ENCODE results near the gene USP30. TPM values are rescaled to one million over a fixed set of nuclear protein-coding genes. Genes with fewer than 3 reads are reported as not detected.

USP30 gene
- total RNA-seq, 1 experiment from 2014 or later: 7.8 TPM

- Histone ChIP-seq H4K8ac (replicated peaks; ENCODE audit: insufficient read length, low read depth, low read length) (no peak overlapping the region), H3K4me2 (ENCODE audit: insufficient read depth, insufficient read length, low read length) (no peak overlapping the region), H3K56ac (ENCODE audit: insufficient read length, low read depth, low read length) (no peak overlapping the region), H4K91ac (ENCODE audit: insufficient read length, low read depth, low read length) (no peak overlapping the region), H2BK120ac (ENCODE audit: low read depth, low read length, poor library complexity, severe bottlenecking) (no peak overlapping the region), H3K23ac (ENCODE audit: insufficient read length, low read depth, low read length) (no peak overlapping the region), H3K18ac (ENCODE audit: insufficient read length, low read depth, low read length) (no peak overlapping the region), H4K5ac (ENCODE audit: insufficient read length, low read depth, low read length) (no peak overlapping the region), H3K79me2 (ENCODE audit: insufficient read depth, low read length) (no peaks in the 10 kb centered on the region), H2BK5ac (ENCODE audit: insufficient read length, low read length) (no peak overlapping the region), H2BK15ac (ENCODE audit: low read depth, low read length) (no peak overlapping the region), H3K4ac (ENCODE audit: low read depth, low read length) (no peak overlapping the region), H2BK20ac (ENCODE audit: low read depth, low read length, poor library complexity, severe bottlenecking) (no peak overlapping the region), H2BK12ac (ENCODE audit: insufficient read length, low read depth, low read length) (no peak overlapping the region), H2AK5ac (ENCODE audit: insufficient read length, low read length) (no peak overlapping the region), H3K4me1 (ENCODE audit: insufficient read depth, low read length) (no peaks in the 10 kb centered on the region), H3K9ac (ENCODE audit: extremely low read depth, insufficient read length, low read length) (no peak overlapping the region), H3K79me1 (ENCODE audit: insufficient read depth, low read depth, low read length, poor library complexity, severe bottlenecking) (no peaks in the 10 kb centered on the region), H3K23me2 (ENCODE audit: insufficient read length, low read depth, low read length, poor library complexity, severe bottlenecking) (no peaks in the 10 kb centered on the region), H3K9me3 (ENCODE audit: control insufficient read depth, low read depth, low read length) (no peaks in the 10 kb centered on the region), H4K20me1 (ENCODE audit: control insufficient read depth, insufficient read depth, insufficient read length) (no peaks in the 10 kb centered on the region), H3T11ph (ENCODE audit: low read length) (no peak overlapping the region), H2AFZ (ENCODE audit: low read length) (no peak overlapping the region), H3K27me3 (ENCODE audit: insufficient read depth, low read length) (no peaks in the 10 kb centered on the region), H3K27ac (ENCODE audit: insufficient read length, low read depth, low read length) (no peak overlapping the region), H3K14ac (ENCODE audit: insufficient read depth, low read length) (no peak overlapping the region)
- no peak for TF ChIP-seq CTCF (conservative IDR thresholded peaks at IDR 0.05)
- H3K36me3 Mint-ChIP-seq (ENCODE audit: insufficient read depth in 1 of 3, low read depth in 3 of 3): peaks cover 0 to 12% (median 6%) of the 10 kb centered on the region in 3 experiments; a peak in 3 of 7 replicates
- DNase-seq: no peak
- WGBS (ENCODE audit: extremely low coverage, insufficient read length, low lambda C conversion rate): no CpG with 5 or more reads among the region's 3 CpGs
- H3K4me1 Mint-ChIP-seq: peaks cover 2% of the 10 kb centered on the region in 2 experiments
- H3K27me3 Mint-ChIP-seq (ENCODE audit: low read depth): no peaks in the 10 kb centered on the region
- H3K27ac Mint-ChIP-seq: no peak overlapping the region
- H3K9me3 Mint-ChIP-seq: no peaks in the 10 kb centered on the region
- H3K4me3 Mint-ChIP-seq: no peak overlapping the region
Measured at GRCh38 chr12:109064143-109064542, 11.8 kb downstream of the USP30 start.
